Measurements from ENCODE around the gene GALNT12. TPM values are rescaled to one million over a fixed set of nuclear protein-coding genes. Genes with fewer than 3 reads are reported as not detected.

GALNT12 gene
- total RNA-seq, 4 donors from 2014 or later = 0.55 to 1.6 (median 1.1) TPM

DNA sequence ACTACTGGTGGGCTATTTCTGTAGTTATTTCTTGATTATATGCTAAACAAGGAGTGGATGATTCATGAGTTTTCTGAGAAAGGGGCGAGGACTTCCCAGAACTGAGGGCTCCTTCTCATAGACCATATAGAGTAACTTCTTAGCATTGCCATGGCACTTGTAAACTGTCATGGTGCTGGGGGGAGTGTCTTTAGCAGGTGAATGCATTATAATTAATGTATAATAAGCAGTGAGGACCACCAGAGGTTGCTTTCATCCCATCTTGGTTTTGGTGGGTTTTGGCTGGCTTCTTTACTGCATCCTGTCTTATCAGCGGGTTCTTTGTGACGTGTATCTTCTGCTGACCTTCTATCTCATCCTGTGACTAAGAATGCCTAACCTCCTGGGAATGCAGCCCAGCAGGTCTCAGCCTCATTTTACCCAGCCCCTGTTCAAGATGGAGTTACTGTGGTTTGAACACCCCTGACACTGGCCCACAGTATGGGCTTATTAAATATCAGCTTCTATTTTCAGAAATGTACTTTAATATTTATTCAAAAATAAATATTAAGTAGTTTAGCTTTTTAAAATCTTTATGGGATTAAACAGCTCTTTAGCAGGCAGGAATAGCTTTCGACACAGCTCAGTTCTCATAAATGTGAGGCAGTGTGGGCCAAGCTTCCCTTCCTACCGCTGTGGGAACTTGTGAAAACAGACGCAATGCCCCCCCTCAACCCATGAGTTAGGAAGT lies 44.4 kb downstream of the GALNT12 start:
- no peak for ATAC-seq
- no peaks in the 10 kb centered on the region for H3K27me3 ChIP-seq
- peaks cover 0 to 6% (median 0%) of the 10 kb centered on the region in 3 donors for H3K9me3 ChIP-seq
- H3K4me3 ChIP-seq = no peak overlapping the region
- in situ Hi-C loops (cut with MboI; ENCODE audit: low sequenced_read_pairs in 4 of 4) = loop anchor here in 2 of 4 donors (10.0 kb wide), 3 partner anchors 143 to 293 kb away; no protein-coding TSS in a partner anchor
- H3K4me1 ChIP-seq = no peaks in the 10 kb centered on the region
- no peak for TF ChIP-seq POLR2A (IDR thresholded peaks at IDR 0.05)
- TF ChIP-seq, protein P1, sequence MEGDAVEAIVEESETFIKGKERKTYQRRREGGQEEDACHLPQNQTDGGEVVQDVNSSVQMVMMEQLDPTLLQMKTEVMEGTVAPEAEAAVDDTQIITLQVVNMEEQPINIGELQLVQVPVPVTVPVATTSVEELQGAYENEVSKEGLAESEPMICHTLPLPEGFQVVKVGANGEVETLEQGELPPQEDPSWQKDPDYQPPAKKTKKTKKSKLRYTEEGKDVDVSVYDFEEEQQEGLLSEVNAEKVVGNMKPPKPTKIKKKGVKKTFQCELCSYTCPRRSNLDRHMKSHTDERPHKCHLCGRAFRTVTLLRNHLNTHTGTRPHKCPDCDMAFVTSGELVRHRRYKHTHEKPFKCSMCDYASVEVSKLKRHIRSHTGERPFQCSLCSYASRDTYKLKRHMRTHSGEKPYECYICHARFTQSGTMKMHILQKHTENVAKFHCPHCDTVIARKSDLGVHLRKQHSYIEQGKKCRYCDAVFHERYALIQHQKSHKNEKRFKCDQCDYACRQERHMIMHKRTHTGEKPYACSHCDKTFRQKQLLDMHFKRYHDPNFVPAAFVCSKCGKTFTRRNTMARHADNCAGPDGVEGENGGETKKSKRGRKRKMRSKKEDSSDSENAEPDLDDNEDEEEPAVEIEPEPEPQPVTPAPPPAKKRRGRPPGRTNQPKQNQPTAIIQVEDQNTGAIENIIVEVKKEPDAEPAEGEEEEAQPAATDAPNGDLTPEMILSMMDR (IDR thresholded peaks at IDR 0.05 in 4 of 5, conservative IDR thresholded peaks at IDR 0.05 in 1 of 5) = no peak
- no peak overlapping the region for H3K27ac ChIP-seq
- H3K36me3 ChIP-seq = no peaks in the 10 kb centered on the region
- no peak for DNase-seq
- intact Hi-C loops (cut with DNase I; ENCODE audit: low total_unique reads) = no loop called here

DNA sequence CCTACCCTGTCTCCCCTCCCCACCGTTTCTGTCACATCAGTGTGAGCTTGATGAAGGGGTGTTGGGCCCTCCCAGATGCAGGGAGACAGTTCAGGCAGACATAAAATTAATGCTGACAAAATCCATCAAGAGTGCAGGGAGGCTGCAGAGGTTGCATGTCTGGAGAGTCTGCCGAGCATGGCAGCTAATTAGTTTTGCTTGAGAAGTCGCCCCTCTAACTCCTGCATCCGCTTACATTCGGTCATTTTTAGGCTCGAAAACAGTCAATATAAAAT lies 44.9 kb downstream of the GALNT12 start:
- TF ChIP-seq, protein P1 (IDR thresholded peaks at IDR 0.05 in 4 of 5, conservative IDR thresholded peaks at IDR 0.05 in 1 of 5) = no peak
- no peak for TF ChIP-seq POLR2A (IDR thresholded peaks at IDR 0.05)
- intact Hi-C loops (cut with DNase I; ENCODE audit: low total_unique reads) = no loop called here

DNA sequence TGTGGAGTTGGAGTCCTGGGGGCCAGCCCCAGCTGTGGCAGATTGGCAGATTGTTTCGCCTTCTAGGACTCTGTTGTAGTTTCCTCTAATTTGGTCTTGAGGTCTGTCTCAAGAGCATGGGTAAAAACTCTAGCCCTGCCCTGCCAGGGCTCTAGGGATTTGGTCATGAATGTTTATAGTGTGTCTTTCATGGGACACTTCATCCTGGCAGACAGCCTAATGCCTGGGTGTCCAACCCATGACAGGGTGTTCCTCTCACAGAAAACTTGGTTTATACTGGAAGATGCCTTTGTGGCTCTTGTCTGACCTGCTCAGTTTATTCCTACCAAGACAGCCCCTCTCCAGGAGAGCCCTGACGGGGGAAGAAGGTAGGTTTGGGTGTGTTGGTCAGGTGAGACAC lies 45.5 kb downstream of the GALNT12 start:
- in situ Hi-C loops (cut with MboI; ENCODE audit: low sequenced_read_pairs in 4 of 4) (loop anchor here in 2 of 4 donors (10.0 kb wide), 3 partner anchors 142 to 292 kb away; no protein-coding TSS in a partner anchor), intact Hi-C loops (cut with DNase I; ENCODE audit: low total_unique reads) (no loop called here)
- Histone ChIP-seq H3K27me3 (no peaks in the 10 kb centered on the region), H3K36me3 (no peaks in the 10 kb centered on the region), H3K9me3 (peaks cover 0 to 6% (median 0%) of the 10 kb centered on the region in 3 donors), H3K27ac (no peak overlapping the region), H3K4me3 (no peak overlapping the region), H3K4me1 (no peaks in the 10 kb centered on the region)
- TF ChIP-seq POLR2A (IDR thresholded peaks at IDR 0.05) = no peak
- TF ChIP-seq, protein P1 (IDR thresholded peaks at IDR 0.05 in 4 of 5, conservative IDR thresholded peaks at IDR 0.05 in 1 of 5) = no peak
- ATAC-seq = no peak
- no peak for DNase-seq

More for the DNA sequence above, 44.9 kb downstream of the GALNT12 start:
- in situ Hi-C loops (cut with MboI; ENCODE audit: low sequenced_read_pairs in 4 of 4) = loop anchor here in 2 of 4 donors (10.0 kb wide), 3 partner anchors 142 to 292 kb away; no protein-coding TSS in a partner anchor
- Histone ChIP-seq H3K27me3 (no peaks in the 10 kb centered on the region), H3K27ac (no peak overlapping the region), H3K36me3 (no peaks in the 10 kb centered on the region), H3K4me3 (no peak overlapping the region), H3K9me3 (peaks cover 0 to 6% (median 0%) of the 10 kb centered on the region in 3 donors), H3K4me1 (no peaks in the 10 kb centered on the region)
- ATAC-seq = no peak
- no peak for DNase-seq

DNA sequence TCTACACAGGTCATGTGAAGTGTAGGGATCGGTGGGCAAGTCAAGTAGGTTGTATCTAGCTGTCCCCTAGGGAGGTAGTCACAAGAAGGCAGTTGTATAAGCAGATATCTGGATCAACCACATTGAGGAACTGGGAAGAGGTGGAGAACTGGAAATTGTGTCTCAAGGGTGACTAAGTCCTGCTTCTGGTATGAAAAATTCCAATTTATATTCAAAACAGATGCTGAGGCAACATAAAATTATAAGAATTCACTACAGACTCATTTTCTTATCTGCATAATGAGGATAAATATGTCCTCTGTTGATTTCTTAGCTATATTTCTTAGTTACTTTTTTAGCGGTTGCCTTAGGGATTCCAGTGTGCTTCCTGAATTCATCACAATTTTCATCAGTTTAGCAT lies 46.8 kb downstream of the GALNT12 start:
- ATAC-seq = no peak

More for the DNA sequence above, 46.8 kb downstream of the GALNT12 start:
- Histone ChIP-seq H3K27ac (no peak overlapping the region), H3K4me1 (no peaks in the 10 kb centered on the region), H3K27me3 (no peaks in the 10 kb centered on the region), H3K9me3 (peaks cover 0 to 6% (median 0%) of the 10 kb centered on the region in 3 donors), H3K36me3 (no peaks in the 10 kb centered on the region), H3K4me3 (no peak overlapping the region)
- in situ Hi-C loops (cut with MboI; ENCODE audit: low sequenced_read_pairs in 4 of 4) = loop anchor here in 2 of 4 donors (10.0 kb wide), 3 partner anchors 141 to 291 kb away; no protein-coding TSS in a partner anchor
- DNase-seq = no peak
- TF ChIP-seq POLR2A (IDR thresholded peaks at IDR 0.05) = no peak
- TF ChIP-seq, protein P1 (IDR thresholded peaks at IDR 0.05 in 4 of 5, conservative IDR thresholded peaks at IDR 0.05 in 1 of 5) = no peak
- intact Hi-C loops (cut with DNase I; ENCODE audit: low total_unique reads) = no loop called here

Measured in gastrocnemius medialis (tissue), 4 donors.